Fibroblast of lung (primary cell): ENCODE data around the gene TOMM70. TPM values are rescaled to one million over a fixed set of nuclear protein-coding genes. Genes with fewer than 3 reads are reported as not detected.

ENCODE experiments used
- DNase-seq, 2 donors: peaks; one replicate each; pipeline versions ENCODE4 v3.0.0 to v3.0.0-alpha.2; 2010; ENCODE audit warnings: low read depth in 2 of 2
- H2AFZ ChIP-seq: 2 replicates; pipeline ENCODE4 v1.5.1; 2012; ENCODE audit warnings: low read length, control low read depth, inconsistent platforms
- H3K27ac ChIP-seq: 2 replicates; pipeline ENCODE4 v1.5.1; 2011; ENCODE audit warnings: low read length, control low read depth; ENCODE audit not compliant: insufficient read depth
- H3K27me3 ChIP-seq: 2 replicates; pipeline ENCODE4 v1.5.1; 2011; ENCODE audit warnings: mild to moderate bottlenecking, low read length; ENCODE audit not compliant: control insufficient read depth, insufficient read depth
- H3K36me3 ChIP-seq: 2 replicates; pipeline ENCODE4 v1.5.1; 2011; ENCODE audit warnings: low read length; ENCODE audit not compliant: control insufficient read depth, insufficient read depth
- H3K4me1 ChIP-seq: 2 replicates; pipeline ENCODE4 v1.5.1; 2011; ENCODE audit warnings: low read length; ENCODE audit not compliant: control insufficient read depth, insufficient read depth; ENCODE audit errors: extremely low read depth
- H3K4me2 ChIP-seq: 2 replicates; pipeline ENCODE4 v1.5.1; 2011; ENCODE audit warnings: low read length, control low read depth; ENCODE audit not compliant: insufficient read depth; ENCODE audit errors: extremely low read depth
- H3K4me3 ChIP-seq, 4 experiments: fragments of 200-600 bp in 1 of 4; sonication (generic) in 1 of 4; replicated peaks in 1 of 4; 2 replicates each; pipeline ENCODE4 v1.5.1; 2011 to 2016; ENCODE audit warnings: low read length in 4 of 4, low read depth in 3 of 4, mild to moderate bottlenecking in 3 of 4, control low read depth in 2 of 4, inconsistent platforms in 1 of 4, mixed read lengths in 1 of 4; ENCODE audit not compliant: insufficient read depth in 1 of 4; ENCODE audit errors: control extremely low read depth in 1 of 4
- H3K79me2 ChIP-seq: 2 replicates; pipeline ENCODE4 v1.5.1; 2012; ENCODE audit warnings: mild to moderate bottlenecking, low read length, inconsistent platforms; ENCODE audit not compliant: control insufficient read depth, insufficient read depth
- H3K9ac ChIP-seq: 2 replicates; pipeline ENCODE4 v1.5.1; 2011; ENCODE audit warnings: mild to moderate bottlenecking, low read length, control low read depth; ENCODE audit not compliant: insufficient read depth
- H3K9me3 ChIP-seq: 2 replicates; pipeline ENCODE4 v1.5.1; 2012; ENCODE audit warnings: low read depth, low read length; ENCODE audit not compliant: control insufficient read depth, insufficient read depth
- H4K20me1 ChIP-seq: 2 replicates; pipeline ENCODE4 v1.5.1; 2011; ENCODE audit warnings: low read length; ENCODE audit not compliant: control insufficient read depth, insufficient read depth; ENCODE audit errors: extremely low read depth
- CTCF ChIP-seq, 2 donors: IDR thresholded peaks in 1 of 2; conservative IDR thresholded peaks in 1 of 2; 1 replicate in 1 of 2; 2 replicates in 1 of 2; pipeline ENCODE4 v1.5.1; 2011 to 2012; ENCODE audit warnings: low read length in 2 of 2, control low read depth in 1 of 2, inconsistent platforms in 1 of 2, low read depth in 1 of 2, mild to moderate bottlenecking in 1 of 2
- EZH2 ChIP-seq: IDR thresholded peaks from 2 replicates; pipeline ENCODE4 v1.5.1; 2012; ENCODE audit warnings: low read length, control low read depth, mild to moderate bottlenecking; ENCODE audit errors: missing control alignments
- polyA plus RNA-seq, 2 donors: library from polyadenylated mRNA; depleted of rRNA in 1 of 2; stranded (reverse) in 1 of 2; unstranded in 1 of 2; fragments of >200 nt; gene quantifications; 2 replicates each; pipeline ENCODE4 v1.2.1, GENCODE V29; 2011 to 2012; ENCODE audit warnings: missing spikeins in 1 of 2
- total RNA-seq: library from RNA; depleted of rRNA; stranded (reverse); fragments of >200 nt; gene quantifications from 2 replicates; pipeline ENCODE4 v1.2.1, GENCODE V29; 2014

TOMM70 gene
- total and polyA plus RNA-seq, 2 donors (not counting 1 experiment from before 2014, with no cell fraction given) = 41.8 to 56.1 TPM

- Histone ChIP-seq H3K4me1 (no peaks in the 10 kb centered on the region), H3K27ac (no peak overlapping the region), H3K9ac (no peak overlapping the region), H3K27me3 (no peaks in the 10 kb centered on the region), H3K4me3 (no peak overlapping the region), H3K4me2 (no peak overlapping the region), H3K36me3 (peaks cover 9% of the 10 kb centered on the region), H2AFZ (no peak overlapping the region), H3K79me2 (no peaks in the 10 kb centered on the region), H4K20me1 (no peaks in the 10 kb centered on the region), H3K9me3 (no peaks in the 10 kb centered on the region)
- no peak for TF ChIP-seq EZH2
- TF ChIP-seq CTCF (conservative IDR thresholded peaks at IDR 0.05 in 1 of 2, IDR thresholded peaks at IDR 0.05 in 1 of 2; ENCODE audit: low read depth in 1 of 2, low read length in 2 of 2) = no peak
- no peak for DNase-seq
Observed at GRCh38 chr3:100374521-100374920, 26.4 kb downstream of the TOMM70 start.

- H3K9me3 ChIP-seq = no peaks in the 10 kb centered on the region
- peaks cover 11% of the 10 kb centered on the region for H3K36me3 ChIP-seq
- no peaks in the 10 kb centered on the region for H3K27me3 ChIP-seq
- no peaks in the 10 kb centered on the region for H3K4me1 ChIP-seq
- no peak for DNase-seq
- no peak for TF ChIP-seq CTCF (conservative IDR thresholded peaks at IDR 0.05 in 1 of 2, IDR thresholded peaks at IDR 0.05 in 1 of 2; ENCODE audit: low read depth in 1 of 2, low read length in 2 of 2)
- no peak for TF ChIP-seq EZH2
- H2AFZ ChIP-seq = no peak overlapping the region
- no peak overlapping the region for H3K4me3 ChIP-seq
- H3K9ac ChIP-seq = no peak overlapping the region
- no peak overlapping the region for H3K4me2 ChIP-seq
- H3K27ac ChIP-seq = no peak overlapping the region
- H3K79me2 ChIP-seq = no peaks in the 10 kb centered on the region
- H4K20me1 ChIP-seq = no peaks in the 10 kb centered on the region
Observed at GRCh38 chr3:100370756-100371155, 30.1 kb downstream of the TOMM70 start.

GRCh38 chr3:100368441-100368840 is 32.4 kb downstream of the TOMM70 start:
- peaks cover 15% of the 10 kb centered on the region for H3K36me3 ChIP-seq
- no peaks in the 10 kb centered on the region for H3K79me2 ChIP-seq
- no peaks in the 10 kb centered on the region for H3K4me1 ChIP-seq
- DNase-seq = peak in 1 of 2 donors; percentile 22
- no peak overlapping the region for H3K4me2 ChIP-seq
- no peaks in the 10 kb centered on the region for H4K20me1 ChIP-seq
- H2AFZ ChIP-seq = no peak overlapping the region
- no peaks in the 10 kb centered on the region for H3K27me3 ChIP-seq
- TF ChIP-seq CTCF (conservative IDR thresholded peaks at IDR 0.05 in 1 of 2, IDR thresholded peaks at IDR 0.05 in 1 of 2; ENCODE audit: low read depth in 1 of 2, low read length in 2 of 2) (no peak), EZH2 (no peak)
- H3K27ac ChIP-seq = no peak overlapping the region
- H3K9ac ChIP-seq = no peak overlapping the region
- no peak overlapping the region for H3K4me3 ChIP-seq
- H3K9me3 ChIP-seq = no peaks in the 10 kb centered on the region
